A673 (cell line): Measurements from ENCODE around the gene DIPK1B. TPM values are rescaled to one million over a fixed set of nuclear protein-coding genes. Genes with fewer than 3 reads are reported as not detected.
"Not testable (repeated sequence)": the region's sequence is repeated elsewhere in the genome, so short reads cannot be mapped to it uniquely, and the experiment has no call there.

Experiments
- BruUV-seq: library from RNA; stranded (reverse); fragments of 400-500 nt; replicated peaks from 2 replicates; lab custom pipeline; 2021; lab: Mats Ljungman, UMichigan
- CTCF ChIA-PET: fragments of 300-600 bp; sonication (Branson Sonifier 250); formaldehyde crosslinking; loops from one replicate; lab custom pipeline; 2022; ENCODE audit warnings: antibody characterized with exemption; lab: Charles Lee
- POLR2A ChIA-PET: fragments of 300-600 bp; sonication (Branson Sonifier 250); formaldehyde crosslinking; loops from one replicate; lab custom pipeline; 2022; ENCODE audit warnings: antibody characterized with exemption; ENCODE audit not compliant: low non-redundant PET; lab: Charles Lee
- DNase-seq: peaks from one replicate; pipeline ENCODE4 v3.0.0-alpha.2; 2015; ENCODE audit warnings: low spot score
- H3K27ac ChIP-seq: fragments of 200-600 bp; sonication (generic); 2 replicates; pipeline ENCODE4 v1.5.1; 2016; ENCODE audit warnings: mixed run types, low read depth, mild to moderate bottlenecking, mixed read lengths, antibody characterized with exemption, low read length; ENCODE audit not compliant: poor library complexity, severe bottlenecking
- H3K27me3 ChIP-seq: fragments of 200-600 bp; sonication (generic); replicated peaks from 2 replicates; pipeline ENCODE4 v1.6.1; 2017; ENCODE audit warnings: mixed run types, low read depth, mild to moderate bottlenecking, mixed read lengths, antibody characterized with exemption, low read length; ENCODE audit not compliant: insufficient read depth, poor library complexity
- H3K36me3 ChIP-seq: fragments of 200-600 bp; sonication (generic); 2 replicates; pipeline ENCODE4 v1.6.1; 2016; ENCODE audit warnings: mixed run types, mild to moderate bottlenecking, mixed read lengths, antibody characterized with exemption, low read length; ENCODE audit not compliant: insufficient read depth, poor library complexity, severe bottlenecking
- H3K4me1 ChIP-seq: fragments of 200-600 bp; sonication (generic); 2 replicates; pipeline ENCODE4 v1.6.1; 2017; ENCODE audit warnings: mixed run types, mild to moderate bottlenecking, mixed read lengths, antibody characterized with exemption, low read length; ENCODE audit not compliant: insufficient read depth, poor library complexity, severe bottlenecking
- H3K4me3 ChIP-seq: fragments of 200-600 bp; sonication (generic); 2 replicates; pipeline ENCODE4 v1.5.1; 2016; ENCODE audit warnings: low read depth, mixed run types, mild to moderate bottlenecking, mixed read lengths, low read length; ENCODE audit not compliant: poor library complexity, severe bottlenecking
- H3K9me3 ChIP-seq: fragments of 200-600 bp; sonication (generic); 2 replicates; pipeline ENCODE4 v1.6.1; 2016; ENCODE audit warnings: mixed run types, low read depth, mild to moderate bottlenecking, mixed read lengths, antibody characterized with exemption, low read length; ENCODE audit not compliant: poor library complexity, severe bottlenecking
- EZH2 ChIP-seq: fragments of 200-600 bp; sonication (generic); IDR thresholded peaks from 2 replicates; pipeline ENCODE4 v1.6.1; 2017; ENCODE audit warnings: borderline replicate concordance, low read depth, mild to moderate bottlenecking, mixed read lengths, antibody characterized with exemption, low read length; ENCODE audit not compliant: poor library complexity, severe bottlenecking
- intact Hi-C: fragments of 100-400 bp; cut with micrococcal nuclease; formaldehyde crosslinking; loops from one replicate; pipeline ENCODE4 v1.10.0; 2022; ENCODE audit not compliant: unreplicated experiment
- total RNA-seq: library from RNA; stranded (reverse); gene quantifications from 2 replicates; pipeline ENCODE4 v1.2.3, GENCODE V29; 2021
- TF ChIP-seq, protein P1 (sequence below): fragments of 300-800, 200-600 bp; sonication (generic); conservative IDR thresholded peaks from 2 replicates; pipeline ENCODE4 v1.5.1; 2017; ENCODE audit warnings: low read depth, mild to moderate bottlenecking, antibody characterized with exemption, low read length, moderate library complexity, mixed read lengths

The DIPK1B gene
- total RNA-seq, 1 experiment from 2014 or later: 26.4 TPM

DNA sequence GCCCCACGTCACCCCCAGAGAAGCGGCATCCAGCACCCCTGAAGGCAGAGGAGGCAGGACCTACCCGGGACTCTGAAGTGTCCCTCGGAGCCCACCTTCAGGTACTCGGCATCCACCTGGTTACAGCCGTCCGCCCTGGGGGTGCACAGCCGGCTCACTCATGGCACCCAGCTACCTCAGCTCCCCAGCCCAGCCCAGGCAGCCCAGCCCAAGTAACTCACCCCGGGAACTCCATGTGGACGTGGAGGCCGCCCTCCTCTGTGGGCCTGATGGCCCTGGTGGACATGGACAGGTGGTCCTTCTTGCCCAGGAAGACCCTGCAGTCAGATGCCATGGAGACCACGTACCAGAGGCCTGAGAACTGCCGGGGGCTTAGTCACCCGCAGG, 51.3 kb downstream of the DIPK1B start:
- TF ChIP-seq EZH2: no peak
- TF ChIP-seq, protein P1, sequence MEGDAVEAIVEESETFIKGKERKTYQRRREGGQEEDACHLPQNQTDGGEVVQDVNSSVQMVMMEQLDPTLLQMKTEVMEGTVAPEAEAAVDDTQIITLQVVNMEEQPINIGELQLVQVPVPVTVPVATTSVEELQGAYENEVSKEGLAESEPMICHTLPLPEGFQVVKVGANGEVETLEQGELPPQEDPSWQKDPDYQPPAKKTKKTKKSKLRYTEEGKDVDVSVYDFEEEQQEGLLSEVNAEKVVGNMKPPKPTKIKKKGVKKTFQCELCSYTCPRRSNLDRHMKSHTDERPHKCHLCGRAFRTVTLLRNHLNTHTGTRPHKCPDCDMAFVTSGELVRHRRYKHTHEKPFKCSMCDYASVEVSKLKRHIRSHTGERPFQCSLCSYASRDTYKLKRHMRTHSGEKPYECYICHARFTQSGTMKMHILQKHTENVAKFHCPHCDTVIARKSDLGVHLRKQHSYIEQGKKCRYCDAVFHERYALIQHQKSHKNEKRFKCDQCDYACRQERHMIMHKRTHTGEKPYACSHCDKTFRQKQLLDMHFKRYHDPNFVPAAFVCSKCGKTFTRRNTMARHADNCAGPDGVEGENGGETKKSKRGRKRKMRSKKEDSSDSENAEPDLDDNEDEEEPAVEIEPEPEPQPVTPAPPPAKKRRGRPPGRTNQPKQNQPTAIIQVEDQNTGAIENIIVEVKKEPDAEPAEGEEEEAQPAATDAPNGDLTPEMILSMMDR: no peak
- Histone ChIP-seq H3K36me3 (no peaks in the 10 kb centered on the region), H3K4me3 (no peak overlapping the region), H3K27ac (no peak overlapping the region), H3K4me1 (peaks cover 5% of the 10 kb centered on the region), H3K27me3 (no peaks in the 10 kb centered on the region), H3K9me3 (no peaks in the 10 kb centered on the region)
- no peak for DNase-seq
- POLR2A ChIA-PET: no interaction called here
- BruUV-seq: no TSS peak
- intact Hi-C loops: no loop called here
- CTCF ChIA-PET: interaction anchor here (0.6 kb wide), 1 partner anchor 20 kb away, joined by 4 read pairs; no protein-coding TSS in a partner anchor

DNA sequence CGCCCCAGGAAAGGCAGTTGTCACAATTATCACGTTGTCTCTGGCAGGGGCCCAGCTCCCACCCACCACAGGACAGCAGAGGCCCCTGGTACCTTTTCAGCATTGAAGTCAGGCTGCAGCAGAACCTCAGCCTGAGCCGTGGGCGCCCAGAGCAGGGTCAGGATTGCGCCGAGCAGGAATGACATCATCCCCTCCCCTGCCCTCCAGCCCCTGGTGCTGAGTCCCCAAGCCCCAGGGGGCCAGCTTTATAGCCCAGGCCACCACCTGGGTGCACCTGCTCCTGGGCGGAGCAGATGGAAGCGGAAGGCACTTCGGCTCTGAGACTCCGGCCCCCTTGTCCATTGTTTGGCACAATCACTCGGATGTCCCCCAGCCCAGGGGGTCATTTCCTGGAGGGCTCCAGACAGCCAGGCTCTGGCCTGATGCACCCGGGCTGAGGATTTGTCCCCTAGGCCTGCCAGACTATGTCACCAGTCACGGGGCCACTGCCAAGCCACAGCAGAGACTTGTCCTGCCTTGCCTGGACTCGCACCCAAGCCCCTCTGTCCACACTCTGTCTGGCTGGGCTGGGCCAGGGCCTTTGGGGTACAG, 52.0 kb downstream of the DIPK1B start, which contains the start of gene LCN15:
TSS of gene LCN15 (minus strand) at position 218 of the 591 bp plus-strand sequence. CDS start at position 188, 30 bp downstream.
- DNase-seq: no peak
- Histone ChIP-seq H3K4me1 (peaks cover 5% of the 10 kb centered on the region), H3K4me3 (no peak within 1 kb of the TSS), H3K36me3 (no peaks in the 10 kb centered on the region), H3K9me3 (no peaks in the 10 kb centered on the region), H3K27me3 (no peaks in the 10 kb centered on the region), H3K27ac (no peak within 1 kb of the TSS)
- no peak for TF ChIP-seq EZH2
- TF ChIP-seq, protein P1: no peak
- intact Hi-C loops: no loop called here
- CTCF ChIA-PET: interaction anchor here (0.6 to 0.7 kb wide), 2 partner anchors 14 to 22 kb away, joined by 3 to 5 read pairs; no protein-coding TSS in a partner anchor
- POLR2A ChIA-PET: no interaction called here
- no TSS peak for BruUV-seq

DNA sequence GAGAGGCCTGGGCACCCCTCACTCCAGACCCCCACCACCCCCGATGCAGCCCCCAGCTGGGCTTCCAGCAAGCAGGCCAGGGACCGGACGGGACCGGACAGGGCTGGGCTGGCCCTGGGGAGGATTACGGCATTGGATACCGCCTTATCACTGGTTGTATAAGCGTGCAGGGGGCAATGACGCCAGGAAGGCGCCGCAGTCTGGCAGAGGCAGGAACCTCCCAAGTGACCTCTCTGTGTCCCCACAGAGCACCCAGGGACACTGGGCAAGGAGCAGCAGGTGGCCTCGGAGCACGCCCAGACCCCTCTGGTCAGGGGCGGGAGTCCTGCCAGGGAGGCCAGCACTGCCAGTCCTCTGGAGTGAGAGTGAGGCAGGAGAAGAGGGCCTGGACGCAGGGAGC, 52.7 kb downstream of the DIPK1B start:
- H3K4me3 ChIP-seq: no peak overlapping the region
- peaks cover 5% of the 10 kb centered on the region for H3K4me1 ChIP-seq
- no peaks in the 10 kb centered on the region for H3K9me3 ChIP-seq
- no peak overlapping the region for H3K27ac ChIP-seq
- ChIA-PET POLR2A (no interaction called here), CTCF (interaction anchor here (0.6 to 0.7 kb wide), 2 partner anchors 14 to 79 kb away, joined by 3 to 5 read pairs; no protein-coding TSS in a partner anchor)
- no peak for DNase-seq
- TF ChIP-seq EZH2: no peak
- TF ChIP-seq, protein P1: no peak
- intact Hi-C loops: no loop called here
- no TSS peak for BruUV-seq
- no peaks in the 10 kb centered on the region for H3K36me3 ChIP-seq
- no peaks in the 10 kb centered on the region for H3K27me3 ChIP-seq

DNA sequence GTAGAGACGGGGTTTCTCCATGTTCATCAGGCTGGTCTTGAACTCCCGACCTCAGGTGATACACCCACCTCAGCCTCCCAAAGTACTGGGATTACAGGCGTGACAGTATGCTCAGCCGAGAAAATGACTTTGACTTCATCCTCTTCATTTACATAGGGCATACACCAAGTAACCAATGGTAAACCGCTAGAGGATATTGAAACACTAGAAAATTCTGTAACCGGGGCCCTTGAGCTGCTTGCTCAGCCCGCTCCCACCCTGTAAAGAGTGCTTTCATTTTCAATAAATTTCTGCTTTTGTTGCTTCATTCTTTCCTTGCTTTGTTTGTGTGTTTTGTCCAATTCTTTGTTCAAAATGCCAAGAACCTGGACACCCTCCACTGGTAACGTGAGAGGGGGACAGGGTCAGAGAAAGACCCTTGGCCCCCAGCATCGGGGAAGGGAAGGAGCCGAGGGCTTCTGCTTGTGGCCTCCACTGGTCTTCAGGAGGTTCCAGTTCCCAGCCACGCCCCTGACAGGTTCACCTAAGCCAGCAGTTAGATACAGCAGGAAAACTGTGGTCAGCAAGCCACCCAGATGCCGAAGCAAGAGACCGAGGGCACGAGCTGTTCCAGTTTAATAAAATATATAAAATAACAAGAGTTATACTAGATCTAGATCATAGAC, 53.5 kb downstream of the DIPK1B start:
- H3K9me3 ChIP-seq, H3K27me3 ChIP-seq, H3K36me3 ChIP-seq, intact Hi-C loops, H3K4me1 ChIP-seq, H3K4me3 ChIP-seq, H3K27ac ChIP-seq, BruUV-seq, DNase-seq: not testable (repeated sequence)
- CTCF ChIA-PET: interaction anchor here (0.6 to 0.9 kb wide), 2 partner anchors 13 to 283 kb away, joined by 3 to 6 read pairs; no protein-coding TSS in a partner anchor
- POLR2A ChIA-PET: interaction anchor here (0.6 kb wide), 1 partner anchor 10 kb away, joined by 8 read pairs; no protein-coding TSS in a partner anchor
